HCT116 (cell line): Measurements from ENCODE around the gene LTBP4. TPM values are rescaled to one million over a fixed set of nuclear protein-coding genes. Genes with fewer than 3 reads are reported as not detected.
A peak's percentile ranks its signal among the peaks of the same experiment; 100 is the strongest.

Experiments
- ATAC-seq: fragments of 200-7000 bp; cut with Tn5 transposase; 2 replicates; pipeline ENCODE4 v1.9.1; 2020; ENCODE audit warnings: mild to moderate bottlenecking, moderate library complexity
- BruUV-seq: library from RNA; stranded (reverse); fragments of 400-500 nt; replicated peaks from 2 replicates; lab custom pipeline; 2021; lab: Mats Ljungman, UMichigan
- CTCF ChIA-PET: fragments of 300-600 bp; sonication (Branson Sonifier 250); formaldehyde crosslinking; loops from one replicate; lab custom pipeline; 2021; ENCODE audit warnings: antibody characterized with exemption; lab: Charles Lee
- POLR2A ChIA-PET: fragments of 300-600, 350-600 bp; sonication (Branson Sonifier 250); formaldehyde crosslinking; loops from one replicate; lab custom pipeline; 2021; ENCODE audit warnings: antibody characterized with exemption; lab: Charles Lee
- RAD21 ChIA-PET, 2 experiments: fragments of 300-600 bp; sonication (Branson Sonifier 250); formaldehyde crosslinking; loops; one replicate each; lab custom pipeline; 2023; ENCODE audit warnings: low total read pairs in 2 of 2; ENCODE audit not compliant: uncharacterized antibody in 2 of 2, unreplicated experiment in 2 of 2, low non-redundant PET in 1 of 2; lab: Charles Lee
- DNase-seq: peaks from one replicate; pipeline ENCODE4 v3.0.0-alpha.2; 2010; ENCODE audit warnings: low read depth, low spot score
- H2AFZ ChIP-seq: fragments of 200-600 bp; shearing (Covaris generic), sonication (generic); 2 replicates; pipeline ENCODE4 v1.6.1; 2017; ENCODE audit warnings: low read depth, mixed run types, mixed read lengths, antibody characterized with exemption, low read length; ENCODE audit not compliant: poor library complexity, severe bottlenecking
- H3K27ac ChIP-seq: 2 replicates; pipeline ENCODE4 v1.5.1; 2012; ENCODE audit warnings: low read depth, low read length
- H3K27me3 ChIP-seq: fragments of 200-600 bp; sonication (generic); 2 replicates; pipeline ENCODE4 v1.6.1; 2016; ENCODE audit warnings: mixed run types, low read length, mixed read lengths; ENCODE audit not compliant: insufficient read depth
- H3K36me3 ChIP-seq, 2 experiments: fragments of 200-500 bp in 1 of 2; fragments of 200-600 bp in 1 of 2; sonication (Bioruptor generic) in 1 of 2; sonication (generic) in 1 of 2; 2 replicates each; pipeline versions ENCODE4 v1.5.1 to v1.6.1; 2014 to 2016; ENCODE audit warnings: low read length in 2 of 2, inconsistent platforms in 1 of 2, mixed read lengths in 1 of 2, mixed run types in 1 of 2; ENCODE audit not compliant: insufficient read depth in 2 of 2, control insufficient read depth in 1 of 2
- H3K4me1 ChIP-seq, 2 experiments: fragments of 200-600 bp in 1 of 2; sonication (generic) in 1 of 2; 2 replicates each; pipeline versions ENCODE4 v1.5.1 to v1.6.1; 2012 to 2017; ENCODE audit warnings: low read length in 2 of 2, inconsistent platforms in 1 of 2, mild to moderate bottlenecking in 1 of 2, mixed read lengths in 1 of 2, mixed run types in 1 of 2, moderate library complexity in 1 of 2; ENCODE audit not compliant: insufficient read depth in 2 of 2, control insufficient read depth in 1 of 2
- H3K4me2 ChIP-seq: fragments of 200-600 bp; sonication (generic); 2 replicates; pipeline ENCODE4 v1.6.1; 2017; ENCODE audit warnings: mixed run types, low read length, mixed read lengths
- H3K4me3 ChIP-seq, 2 experiments: fragments of 200-600 bp in 1 of 2; sonication (generic) in 1 of 2; replicated peaks in 1 of 2; 2 replicates each; pipeline ENCODE4 v1.5.1; 2011 to 2016; ENCODE audit warnings: low read length in 2 of 2, control low read depth in 1 of 2, low read depth in 1 of 2, mild to moderate bottlenecking in 1 of 2, mixed read lengths in 1 of 2, mixed run types in 1 of 2
- H3K79me2 ChIP-seq: fragments of 200-600 bp; sonication (generic); 2 replicates; pipeline ENCODE4 v1.6.1; 2017; ENCODE audit warnings: mild to moderate bottlenecking, mixed run types, low read length, moderate library complexity, mixed read lengths; ENCODE audit not compliant: insufficient read depth
- H3K9ac ChIP-seq: fragments of 200-600 bp; sonication (generic); 2 replicates; pipeline ENCODE4 v1.6.1; 2016; ENCODE audit warnings: low read length, mixed read lengths
- H3K9me2 ChIP-seq: fragments of 200-600 bp; sonication (generic), shearing (Covaris generic); 2 replicates; pipeline ENCODE4 v1.6.1; 2017; ENCODE audit warnings: mixed run types, mild to moderate bottlenecking, moderate library complexity; ENCODE audit not compliant: insufficient read depth
- H3K9me3 ChIP-seq, 2 experiments: fragments of 200-500 bp in 1 of 2; fragments of 200-600 bp in 1 of 2; sonication (Bioruptor generic) in 1 of 2; sonication (generic) in 1 of 2; 2 replicates each; pipeline ENCODE4 v1.6.1; 2014 to 2017; ENCODE audit warnings: low read length in 2 of 2, mixed read lengths in 2 of 2, inconsistent platforms in 1 of 2, low read depth in 1 of 2, mild to moderate bottlenecking in 1 of 2, mixed run types in 1 of 2, moderate library complexity in 1 of 2; ENCODE audit not compliant: control insufficient read depth in 1 of 2, insufficient read depth in 1 of 2
- H4K20me1 ChIP-seq: fragments of 200-600 bp; sonication (generic), shearing (Covaris generic); 2 replicates; pipeline ENCODE4 v1.6.1; 2017; ENCODE audit warnings: mixed run types, mild to moderate bottlenecking, moderate library complexity; ENCODE audit not compliant: insufficient read depth
- CBX3 ChIP-seq: IDR thresholded peaks from 2 replicates; pipeline ENCODE4 v1.6.1; 2012; ENCODE audit warnings: low read depth
- EGR1 ChIP-seq: IDR thresholded peaks from 2 replicates; pipeline ENCODE4 v1.6.1; 2012; ENCODE audit warnings: low read depth
- EZH2 ChIP-seq: fragments of 200-600 bp; sonication (generic); IDR thresholded peaks from 2 replicates; pipeline ENCODE4 v1.6.1; 2017; ENCODE audit warnings: antibody characterized with exemption, mixed run types
- EZH2phosphoT487 ChIP-seq: fragments of 200-600 bp; IDR thresholded peaks from 2 replicates; pipeline ENCODE4 v1.6.1; 2018; ENCODE audit warnings: antibody characterized with exemption, borderline replicate concordance
- FOSL1 ChIP-seq: IDR thresholded peaks from 2 replicates; pipeline ENCODE4 v1.6.1; 2012; ENCODE audit warnings: low read depth
- POLR2A ChIP-seq: IDR thresholded peaks from 2 replicates; pipeline ENCODE4 v1.7.0; 2011; ENCODE audit warnings: borderline replicate concordance; ENCODE audit not compliant: insufficient read depth, insufficient read length; ENCODE audit errors: extremely low read depth
- SIN3A ChIP-seq: IDR thresholded peaks from 2 replicates; pipeline ENCODE4 v1.6.1; 2012; ENCODE audit warnings: low read depth
- SP1 ChIP-seq: IDR thresholded peaks from 2 replicates; pipeline ENCODE4 v1.6.1; 2012; ENCODE audit warnings: low read depth
- YY1 ChIP-seq: IDR thresholded peaks from 2 replicates; pipeline ENCODE4 v1.6.1; 2011; ENCODE audit warnings: low read length, low read depth, moderate library complexity, mild to moderate bottlenecking; ENCODE audit not compliant: insufficient replicate concordance; ENCODE audit errors: extremely low read depth
- intact Hi-C: fragments of 100-400 bp; cut with micrococcal nuclease; formaldehyde crosslinking; loops from 2 replicates; pipeline ENCODE4 v1.10.0; 2022
- total RNA-seq: library from RNA; stranded (reverse); gene quantifications from one replicate; pipeline ENCODE4 v1.2.1, GENCODE V29; 2021; ENCODE audit not compliant: unreplicated experiment
- TF ChIP-seq, protein P1 (sequence below): IDR thresholded peaks from 2 replicates; pipeline ENCODE4 v1.6.1; 2012; ENCODE audit warnings: low read depth
- TF ChIP-seq, protein P2 (sequence below), 3 experiments: fragments of 200-600 bp in 1 of 3; sonication (generic) in 1 of 3; IDR thresholded peaks in 2 of 3; conservative IDR thresholded peaks in 1 of 3; 2 replicates each; pipeline ENCODE4 v1.5.1; 2012 to 2017; ENCODE audit warnings: low read depth in 2 of 3, low read length in 2 of 3, antibody characterized with exemption in 1 of 3, borderline replicate concordance in 1 of 3, control low read depth in 1 of 3, mild to moderate bottlenecking in 1 of 3, mixed read lengths in 1 of 3, mixed run types in 1 of 3, moderate library complexity in 1 of 3; ENCODE audit not compliant: insufficient read depth in 1 of 3
- TF ChIP-seq, protein P3 (sequence below): IDR thresholded peaks from 2 replicates; pipeline ENCODE4 v1.6.1; 2012
- TF ChIP-seq, protein P4 (sequence below): IDR thresholded peaks from 2 replicates; pipeline ENCODE4 v1.6.1; 2011; ENCODE audit warnings: mild to moderate bottlenecking, low read length, moderate library complexity; ENCODE audit not compliant: insufficient replicate concordance; ENCODE audit errors: extremely low read depth
- TF ChIP-seq, protein P5 (sequence below): IDR thresholded peaks from 2 replicates; pipeline ENCODE4 v1.6.1; 2012

The LTBP4 gene
- total RNA-seq, 1 experiment from 2014 or later: 310 TPM

DNA sequence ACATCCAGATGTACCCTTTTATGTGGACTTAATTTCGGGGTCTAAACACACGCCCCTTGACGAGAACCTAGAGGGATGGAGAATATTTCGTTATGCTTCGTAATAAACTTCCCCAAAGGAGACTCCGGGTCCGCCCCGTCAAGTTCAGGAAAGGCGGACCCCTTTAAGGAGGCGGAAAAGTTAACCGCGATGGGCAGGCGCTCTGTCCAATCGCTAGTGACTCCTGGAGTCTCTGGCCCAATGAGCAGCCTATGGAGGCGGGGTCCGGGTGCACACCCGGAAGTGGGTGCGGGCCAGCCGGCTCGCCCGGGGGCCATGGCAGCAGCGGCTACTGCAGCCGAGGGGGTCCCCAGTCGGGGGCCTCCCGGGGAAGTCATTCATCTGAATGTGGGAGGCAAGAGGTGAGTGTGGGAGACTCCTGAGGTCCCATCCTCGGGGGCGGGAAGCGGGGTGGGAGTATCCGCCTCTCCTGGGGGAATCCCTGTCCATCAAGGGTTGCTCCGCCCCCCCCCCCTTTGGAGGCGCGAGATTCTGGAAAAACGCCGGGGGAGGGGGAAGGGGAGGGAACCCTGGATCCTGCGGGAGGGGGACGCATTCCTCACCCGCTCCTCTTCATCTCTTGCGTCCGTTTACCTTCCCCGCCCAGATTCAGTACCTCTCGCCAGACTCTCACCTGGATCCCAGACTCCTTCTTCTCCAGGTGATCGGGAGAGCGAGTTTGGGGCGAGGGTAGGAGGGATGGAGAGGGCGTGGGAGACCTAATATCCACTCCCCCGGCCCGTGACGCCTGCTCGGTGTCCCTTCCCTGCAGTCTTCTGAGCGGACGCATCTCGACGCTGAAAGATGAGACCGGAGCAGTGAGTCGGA is 24.4 kb upstream of the LTBP4 start, which contains the start of gene SHKBP1:
SHKBP1 (plus strand) TSS at position 289 of the 867 bp plus-strand sequence; CDS start at position 316, 27 bp downstream.
- no peaks in the 10 kb centered on the region for H3K9me3 ChIP-seq
- ChIA-PET CTCF (no interaction called here), POLR2A (no interaction called here), RAD21 (no interaction called here)
- peaks cover 14% of the 10 kb centered on the region; the same call in 1 of the 2 replicates for H3K79me2 ChIP-seq
- peak within 1 kb of the TSS; percentile 85 for H3K9ac ChIP-seq
- DNase-seq (peak; percentile 93), ATAC-seq (peak; percentile 96)
- peak within 1 kb of the TSS; percentile 79 to 95 for H3K4me3 ChIP-seq
- TF ChIP-seq EZH2phosphoT487: no peak
- TF ChIP-seq POLR2A: no peak
- no peak for TF ChIP-seq EZH2
- TF ChIP-seq, protein P1, sequence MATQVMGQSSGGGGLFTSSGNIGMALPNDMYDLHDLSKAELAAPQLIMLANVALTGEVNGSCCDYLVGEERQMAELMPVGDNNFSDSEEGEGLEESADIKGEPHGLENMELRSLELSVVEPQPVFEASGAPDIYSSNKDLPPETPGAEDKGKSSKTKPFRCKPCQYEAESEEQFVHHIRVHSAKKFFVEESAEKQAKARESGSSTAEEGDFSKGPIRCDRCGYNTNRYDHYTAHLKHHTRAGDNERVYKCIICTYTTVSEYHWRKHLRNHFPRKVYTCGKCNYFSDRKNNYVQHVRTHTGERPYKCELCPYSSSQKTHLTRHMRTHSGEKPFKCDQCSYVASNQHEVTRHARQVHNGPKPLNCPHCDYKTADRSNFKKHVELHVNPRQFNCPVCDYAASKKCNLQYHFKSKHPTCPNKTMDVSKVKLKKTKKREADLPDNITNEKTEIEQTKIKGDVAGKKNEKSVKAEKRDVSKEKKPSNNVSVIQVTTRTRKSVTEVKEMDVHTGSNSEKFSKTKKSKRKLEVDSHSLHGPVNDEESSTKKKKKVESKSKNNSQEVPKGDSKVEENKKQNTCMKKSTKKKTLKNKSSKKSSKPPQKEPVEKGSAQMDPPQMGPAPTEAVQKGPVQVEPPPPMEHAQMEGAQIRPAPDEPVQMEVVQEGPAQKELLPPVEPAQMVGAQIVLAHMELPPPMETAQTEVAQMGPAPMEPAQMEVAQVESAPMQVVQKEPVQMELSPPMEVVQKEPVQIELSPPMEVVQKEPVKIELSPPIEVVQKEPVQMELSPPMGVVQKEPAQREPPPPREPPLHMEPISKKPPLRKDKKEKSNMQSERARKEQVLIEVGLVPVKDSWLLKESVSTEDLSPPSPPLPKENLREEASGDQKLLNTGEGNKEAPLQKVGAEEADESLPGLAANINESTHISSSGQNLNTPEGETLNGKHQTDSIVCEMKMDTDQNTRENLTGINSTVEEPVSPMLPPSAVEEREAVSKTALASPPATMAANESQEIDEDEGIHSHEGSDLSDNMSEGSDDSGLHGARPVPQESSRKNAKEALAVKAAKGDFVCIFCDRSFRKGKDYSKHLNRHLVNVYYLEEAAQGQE: no peak
- TF ChIP-seq YY1: no peak
- no peak for TF ChIP-seq SIN3A
- TF ChIP-seq CBX3: no peak
- peak; percentile 99 for TF ChIP-seq SP1
- TF ChIP-seq, protein P2, sequence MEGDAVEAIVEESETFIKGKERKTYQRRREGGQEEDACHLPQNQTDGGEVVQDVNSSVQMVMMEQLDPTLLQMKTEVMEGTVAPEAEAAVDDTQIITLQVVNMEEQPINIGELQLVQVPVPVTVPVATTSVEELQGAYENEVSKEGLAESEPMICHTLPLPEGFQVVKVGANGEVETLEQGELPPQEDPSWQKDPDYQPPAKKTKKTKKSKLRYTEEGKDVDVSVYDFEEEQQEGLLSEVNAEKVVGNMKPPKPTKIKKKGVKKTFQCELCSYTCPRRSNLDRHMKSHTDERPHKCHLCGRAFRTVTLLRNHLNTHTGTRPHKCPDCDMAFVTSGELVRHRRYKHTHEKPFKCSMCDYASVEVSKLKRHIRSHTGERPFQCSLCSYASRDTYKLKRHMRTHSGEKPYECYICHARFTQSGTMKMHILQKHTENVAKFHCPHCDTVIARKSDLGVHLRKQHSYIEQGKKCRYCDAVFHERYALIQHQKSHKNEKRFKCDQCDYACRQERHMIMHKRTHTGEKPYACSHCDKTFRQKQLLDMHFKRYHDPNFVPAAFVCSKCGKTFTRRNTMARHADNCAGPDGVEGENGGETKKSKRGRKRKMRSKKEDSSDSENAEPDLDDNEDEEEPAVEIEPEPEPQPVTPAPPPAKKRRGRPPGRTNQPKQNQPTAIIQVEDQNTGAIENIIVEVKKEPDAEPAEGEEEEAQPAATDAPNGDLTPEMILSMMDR (IDR thresholded peaks at IDR 0.05 in 2 of 3, conservative IDR thresholded peaks at IDR 0.05 in 1 of 3; ENCODE audit: borderline replicate concordance in 1 of 3, insufficient read depth in 1 of 3, low read depth in 2 of 3, low read length in 2 of 3): no peak
- no peak for TF ChIP-seq FOSL1
- TF ChIP-seq EGR1: peak; percentile 38; the same call in 1 of the 2 replicates
- TF ChIP-seq, protein P3, sequence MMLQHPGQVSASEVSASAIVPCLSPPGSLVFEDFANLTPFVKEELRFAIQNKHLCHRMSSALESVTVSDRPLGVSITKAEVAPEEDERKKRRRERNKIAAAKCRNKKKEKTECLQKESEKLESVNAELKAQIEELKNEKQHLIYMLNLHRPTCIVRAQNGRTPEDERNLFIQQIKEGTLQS: no peak
- TF ChIP-seq, protein P4, sequence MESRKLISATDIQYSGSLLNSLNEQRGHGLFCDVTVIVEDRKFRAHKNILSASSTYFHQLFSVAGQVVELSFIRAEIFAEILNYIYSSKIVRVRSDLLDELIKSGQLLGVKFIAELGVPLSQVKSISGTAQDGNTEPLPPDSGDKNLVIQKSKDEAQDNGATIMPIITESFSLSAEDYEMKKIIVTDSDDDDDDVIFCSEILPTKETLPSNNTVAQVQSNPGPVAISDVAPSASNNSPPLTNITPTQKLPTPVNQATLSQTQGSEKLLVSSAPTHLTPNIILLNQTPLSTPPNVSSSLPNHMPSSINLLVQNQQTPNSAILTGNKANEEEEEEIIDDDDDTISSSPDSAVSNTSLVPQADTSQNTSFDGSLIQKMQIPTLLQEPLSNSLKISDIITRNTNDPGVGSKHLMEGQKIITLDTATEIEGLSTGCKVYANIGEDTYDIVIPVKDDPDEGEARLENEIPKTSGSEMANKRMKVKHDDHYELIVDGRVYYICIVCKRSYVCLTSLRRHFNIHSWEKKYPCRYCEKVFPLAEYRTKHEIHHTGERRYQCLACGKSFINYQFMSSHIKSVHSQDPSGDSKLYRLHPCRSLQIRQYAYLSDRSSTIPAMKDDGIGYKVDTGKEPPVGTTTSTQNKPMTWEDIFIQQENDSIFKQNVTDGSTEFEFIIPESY: peak; percentile 27
- TF ChIP-seq, protein P5, sequence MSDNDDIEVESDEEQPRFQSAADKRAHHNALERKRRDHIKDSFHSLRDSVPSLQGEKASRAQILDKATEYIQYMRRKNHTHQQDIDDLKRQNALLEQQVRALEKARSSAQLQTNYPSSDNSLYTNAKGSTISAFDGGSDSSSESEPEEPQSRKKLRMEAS: peak; percentile 31; the same call in 1 of the 2 replicates
- peaks cover 8 to 13% of the 10 kb centered on the region in 2 experiments; a peak in 3 of 4 replicates for H3K36me3 ChIP-seq
- H4K20me1 ChIP-seq: no peaks in the 10 kb centered on the region
- no peaks in the 10 kb centered on the region for H3K27me3 ChIP-seq
- BruUV-seq: no TSS peak
- intact Hi-C loops: no loop called here
- peak within 1 kb of the TSS; percentile 67 for H3K27ac ChIP-seq
- H3K4me2 ChIP-seq: peak within 1 kb of the TSS; percentile 100
- no peaks in the 10 kb centered on the region for H3K9me2 ChIP-seq
- H3K4me1 ChIP-seq: peaks cover 10 to 22% of the 10 kb centered on the region in 2 experiments
- H2AFZ ChIP-seq: peak within 1 kb of the TSS; percentile 83
